HG03135 (cell line): ENCODE data around the gene RMC1.
A peak's percentile ranks its signal among the peaks of the same experiment; 100 is the strongest.
"Not testable (repeated sequence)": the region's sequence is repeated elsewhere in the genome, so short reads cannot be mapped to it uniquely, and the experiment has no call there.

Experiments used
- ATAC-seq: cut with Tn5 transposase; IDR thresholded peaks from one replicate; pipeline ENCODE4 v1.9.1; 2021; ENCODE audit warnings: mild to moderate bottlenecking, moderate library complexity; ENCODE audit not compliant: unreplicated experiment

Gene RMC1

DNA sequence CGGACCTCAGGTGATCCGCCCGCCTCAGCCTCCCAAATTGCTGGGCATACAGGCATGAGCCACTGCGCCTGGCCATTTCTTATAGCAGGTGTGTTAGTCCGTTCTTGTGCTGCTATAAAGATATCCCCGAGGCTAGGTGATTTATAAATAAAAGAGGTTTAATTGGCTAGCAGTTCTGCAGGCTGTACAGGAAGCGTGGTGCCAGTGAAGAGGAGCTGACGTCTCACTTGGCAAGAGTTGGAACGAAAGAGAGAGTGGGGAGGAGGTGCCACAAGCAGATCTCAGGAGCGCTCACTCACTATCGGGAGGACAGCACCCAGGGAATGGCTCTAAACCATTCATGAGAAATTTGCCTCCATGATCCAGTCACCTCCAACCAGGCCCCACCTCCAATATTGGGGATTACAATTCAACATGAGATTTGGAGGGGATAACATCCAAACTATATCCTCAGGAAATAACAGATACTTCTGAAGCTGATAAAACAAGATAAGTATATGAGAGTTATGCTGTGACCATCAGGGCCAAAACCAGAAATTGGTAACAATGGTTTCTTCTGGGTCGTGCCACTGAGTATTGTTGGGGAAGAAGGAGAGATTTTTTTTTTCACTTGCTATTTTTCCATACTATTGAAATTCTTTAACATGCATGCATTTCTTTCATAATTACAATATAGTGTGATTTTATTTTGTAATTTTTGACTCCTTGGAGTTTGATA is 7.4 kb upstream of the RMC1 start:
- no peak for ATAC-seq

DNA sequence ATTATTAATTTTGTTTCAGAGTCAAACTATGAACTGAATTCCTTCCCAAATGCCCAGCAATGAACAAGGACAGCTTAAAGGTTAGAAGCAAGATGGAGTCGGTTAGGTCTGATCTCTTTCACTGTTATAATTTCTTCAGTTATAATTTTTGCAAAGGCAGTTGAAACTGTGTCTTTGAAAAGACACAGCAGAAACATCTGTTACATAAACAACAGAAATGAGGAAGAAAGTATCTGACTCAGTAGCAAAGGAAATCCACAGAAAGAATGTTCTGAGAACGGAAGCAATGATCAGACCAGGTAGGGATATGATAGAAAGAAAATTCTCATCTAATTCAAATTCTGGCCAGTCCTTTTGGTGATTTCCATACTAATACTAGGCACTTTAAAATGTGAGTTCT is 5.2 kb upstream of the RMC1 start:
- ATAC-seq, result no peak

DNA sequence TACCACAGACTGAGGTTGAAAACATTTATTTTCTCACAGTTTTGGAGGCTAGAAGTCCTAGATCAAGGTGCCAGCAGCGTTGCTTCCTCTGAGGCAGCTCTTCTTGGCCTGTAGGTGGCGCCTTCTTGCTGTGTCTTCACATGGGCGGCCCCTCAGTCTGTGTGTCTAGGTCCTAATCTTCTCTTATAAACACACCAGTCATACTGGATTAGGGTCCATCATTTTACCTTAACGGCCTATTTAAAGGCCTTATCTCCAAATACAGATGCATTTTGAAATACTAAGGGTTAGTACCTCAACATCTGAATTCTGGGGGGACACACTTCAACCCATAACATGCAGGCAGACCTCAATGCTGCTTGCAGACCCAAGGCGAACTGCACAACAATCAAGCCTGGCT is 4.4 kb upstream of the RMC1 start:
- peak; percentile 29 for ATAC-seq

DNA sequence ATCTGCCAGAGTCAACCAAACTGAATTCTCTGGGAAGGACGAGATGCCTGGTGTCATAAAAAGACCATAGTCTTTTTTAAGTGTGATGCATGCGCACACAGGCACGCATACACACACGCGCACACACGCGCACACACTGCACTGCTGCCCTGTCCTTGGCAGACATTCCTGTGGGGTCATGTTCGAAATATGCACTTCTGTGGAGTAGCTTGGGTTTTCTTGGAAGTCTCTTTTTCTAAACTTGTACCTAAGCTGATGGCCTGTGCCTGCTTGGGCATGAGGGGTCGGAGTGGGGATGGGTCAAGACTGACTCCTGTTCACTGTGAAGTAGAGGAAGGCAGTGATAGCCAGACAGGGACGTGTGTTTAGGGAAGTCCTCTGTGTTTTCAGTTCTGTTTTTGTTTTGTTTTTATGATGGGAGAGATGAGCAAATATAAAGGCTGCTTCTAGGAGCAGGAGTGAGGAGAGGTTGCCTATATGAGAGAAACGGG is 4.0 kb upstream of the RMC1 start:
- ATAC-seq, result no peak

DNA sequence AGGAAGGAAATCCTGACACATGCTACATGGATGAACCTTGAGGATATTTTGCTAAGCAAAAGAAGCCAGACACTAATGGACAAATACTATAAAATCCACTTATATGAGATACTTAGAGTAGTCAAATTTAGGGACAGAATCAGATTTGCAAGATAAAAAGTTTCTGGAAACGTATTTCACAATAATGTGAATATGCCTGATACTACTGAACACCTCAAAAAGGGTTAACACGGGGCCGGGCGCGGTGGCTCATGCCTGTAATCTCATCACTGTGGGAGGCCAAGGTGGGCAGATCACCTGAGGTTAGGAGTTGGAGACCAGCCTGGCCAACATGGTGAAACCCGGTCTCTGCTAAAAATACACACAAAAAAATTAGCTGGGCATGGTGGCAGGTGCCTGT is 1.7 kb upstream of the RMC1 start:
- no peak for ATAC-seq

DNA sequence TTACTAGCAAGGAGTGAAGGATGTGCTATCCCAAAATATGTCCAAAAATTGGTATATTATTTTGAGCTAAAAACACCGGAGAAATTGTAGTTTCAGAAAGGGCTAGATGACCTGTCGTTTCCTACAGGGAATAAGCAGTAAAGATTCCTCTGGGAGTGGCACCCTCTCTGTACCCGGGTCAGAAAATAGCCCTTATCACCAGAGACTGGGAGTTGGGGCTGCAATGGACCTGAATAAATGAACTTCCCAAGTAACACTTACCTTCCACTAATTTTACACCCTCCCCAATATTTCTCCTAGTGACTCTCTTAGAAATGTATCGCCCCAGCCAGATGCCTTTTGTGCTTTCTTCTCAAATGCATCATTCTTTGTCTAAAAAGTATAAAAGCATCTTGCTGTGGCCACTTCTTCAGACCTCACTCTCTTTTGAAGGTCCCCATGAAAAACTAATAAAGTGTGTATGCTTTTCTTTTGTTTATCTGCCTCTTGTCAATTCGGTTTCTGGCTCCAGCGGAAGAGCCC is 734 bp upstream of the RMC1 start:
- ATAC-seq, result no peak

DNA sequence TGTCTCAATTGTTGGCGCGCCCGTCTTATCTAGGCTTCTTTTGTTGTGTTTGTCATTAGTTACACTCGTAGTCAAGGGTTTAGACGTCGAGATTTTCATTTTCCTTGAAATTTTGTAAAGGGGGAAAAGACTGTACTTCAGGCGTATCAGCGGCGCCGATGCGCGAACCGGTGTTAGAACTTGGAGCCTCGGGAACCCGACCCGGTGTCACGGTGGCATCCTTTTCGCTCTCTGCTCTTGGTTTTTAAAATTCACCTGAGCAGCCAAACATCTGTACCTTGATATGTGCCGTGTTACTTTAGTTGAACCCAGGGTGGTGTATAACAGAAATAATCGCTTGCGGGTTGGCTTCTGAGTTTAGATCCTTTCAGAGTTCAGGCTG is 643 bp downstream of the RMC1 start:
- ATAC-seq, result no peak

DNA sequence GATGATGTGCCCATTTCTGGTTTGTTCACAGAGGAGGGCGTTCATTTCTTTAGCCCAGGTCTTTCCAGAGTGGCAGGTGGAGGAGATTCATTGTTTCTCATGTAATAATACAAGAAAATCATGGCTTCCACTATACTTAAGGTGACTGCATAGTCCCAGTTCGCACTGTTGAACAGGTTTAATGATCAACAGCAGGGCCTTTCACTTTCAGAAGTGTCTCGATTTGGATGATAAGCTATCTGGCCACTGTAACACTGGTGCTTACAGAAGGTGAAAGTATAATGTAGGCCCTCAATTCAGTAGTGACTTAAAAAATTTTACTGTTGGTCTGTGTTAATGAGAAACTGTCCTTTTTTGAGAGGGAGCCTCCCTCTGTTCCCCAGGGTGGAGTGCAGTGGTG is 1.4 kb downstream of the RMC1 start:
- ATAC-seq, result peak; percentile 54

DNA sequence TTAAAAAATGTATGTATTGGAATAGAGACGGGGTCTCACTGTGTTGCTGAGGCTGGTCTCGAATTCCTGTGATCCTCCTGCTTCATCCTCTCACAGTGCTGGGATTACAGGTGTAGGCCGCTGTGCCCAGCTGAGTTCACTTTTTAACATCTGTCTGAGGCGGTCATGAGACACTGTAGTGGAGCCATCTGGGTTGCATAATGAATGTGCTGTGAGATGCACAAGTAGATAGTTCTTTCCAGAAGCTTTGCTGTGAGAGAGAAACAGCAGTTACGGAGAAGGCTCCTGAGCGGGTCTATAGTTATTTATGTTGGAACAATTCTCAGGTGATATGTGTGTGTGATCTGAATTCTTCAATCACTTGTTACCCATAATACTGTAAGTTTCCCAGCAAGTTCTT is 3.1 kb downstream of the RMC1 start:
- ATAC-seq, result no peak

DNA sequence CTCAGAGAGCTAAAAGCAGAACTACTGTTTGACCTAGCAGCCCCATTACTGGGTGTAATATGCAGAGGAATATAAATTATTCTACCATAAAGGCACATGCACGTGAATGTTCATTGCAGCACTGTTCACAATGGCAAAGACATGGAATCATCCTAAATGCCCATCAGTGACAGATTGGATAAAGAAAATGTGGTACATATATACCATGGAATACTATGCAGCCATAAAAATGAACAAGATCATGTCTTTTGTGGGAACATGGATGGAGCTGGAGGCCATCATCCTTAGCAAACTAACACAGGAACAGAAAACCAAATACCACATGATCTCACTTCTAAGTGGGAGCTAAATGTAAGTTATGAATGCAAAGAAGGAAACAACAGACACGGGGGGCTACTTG is 7.6 kb downstream of the RMC1 start:
- not testable (repeated sequence) for ATAC-seq

DNA sequence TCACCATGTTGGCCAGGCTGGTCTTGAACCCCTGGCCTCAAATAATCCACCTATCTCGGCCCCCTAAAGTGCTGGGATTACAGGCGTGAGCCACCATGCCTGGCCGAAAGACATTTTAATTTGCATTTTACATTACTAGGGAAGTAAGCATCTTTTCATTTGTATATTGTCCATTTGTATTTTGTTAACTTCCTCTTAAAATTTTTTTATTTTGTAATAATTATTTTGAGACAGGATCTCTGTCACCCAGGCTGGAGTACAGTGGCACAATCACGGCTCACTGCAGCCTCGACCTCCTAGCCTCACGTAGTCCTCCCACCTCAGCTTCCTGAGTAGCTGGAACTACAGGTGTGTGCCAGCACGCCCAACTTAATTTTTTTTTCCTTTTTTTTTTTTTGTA is 8.9 kb downstream of the RMC1 start:
- ATAC-seq, result not testable (repeated sequence)

DNA sequence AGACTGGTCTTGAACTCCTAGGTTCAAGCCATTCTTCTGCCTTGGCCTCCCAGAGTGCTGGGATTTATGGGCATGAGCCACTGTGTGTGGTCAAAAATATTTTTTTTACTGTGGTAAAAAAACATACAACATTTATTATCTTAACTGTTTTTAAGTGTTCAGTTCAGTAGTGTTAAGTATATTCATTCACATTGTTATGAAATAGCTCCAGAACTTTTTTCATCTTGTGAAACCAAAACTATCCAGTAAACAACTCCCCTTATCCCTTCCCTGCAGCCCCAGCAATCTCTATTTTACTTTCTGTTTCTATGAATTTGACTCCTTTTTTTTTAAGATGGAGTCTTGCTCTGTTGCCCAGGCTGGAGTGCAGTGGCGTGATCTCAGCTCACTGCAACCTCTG is 9.3 kb downstream of the RMC1 start:
- ATAC-seq, result no peak

DNA sequence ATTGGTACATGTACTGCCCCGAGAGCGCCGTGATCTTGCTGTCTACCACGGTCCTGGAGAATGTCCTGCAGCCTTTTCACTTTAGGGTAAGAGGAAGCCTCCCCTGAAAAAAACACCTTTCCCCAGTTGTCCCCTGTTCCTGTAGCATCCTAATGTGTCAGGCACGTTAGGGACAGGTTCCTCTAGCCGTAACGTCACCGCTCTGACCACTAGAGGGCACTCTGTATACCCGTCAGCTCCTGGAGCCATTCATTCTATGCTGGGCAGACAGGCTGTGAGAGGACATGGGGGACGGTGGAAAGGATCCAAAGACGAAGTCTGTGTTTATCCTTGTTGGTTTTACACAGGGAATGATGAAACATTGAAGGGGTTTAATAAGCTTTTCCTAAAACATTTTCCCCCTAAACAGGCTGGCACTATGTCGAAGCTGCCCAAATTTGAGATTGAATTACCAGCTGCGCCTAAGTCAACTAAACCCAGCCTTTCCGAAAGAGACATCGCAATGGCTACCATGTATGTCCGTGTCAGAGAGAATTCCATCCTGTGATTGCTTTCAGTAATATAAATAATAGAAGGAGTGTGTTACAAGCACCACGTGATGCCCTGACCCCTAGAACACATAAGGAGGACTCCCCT is 12.7 kb downstream of the RMC1 start:
- no peak for ATAC-seq

DNA sequence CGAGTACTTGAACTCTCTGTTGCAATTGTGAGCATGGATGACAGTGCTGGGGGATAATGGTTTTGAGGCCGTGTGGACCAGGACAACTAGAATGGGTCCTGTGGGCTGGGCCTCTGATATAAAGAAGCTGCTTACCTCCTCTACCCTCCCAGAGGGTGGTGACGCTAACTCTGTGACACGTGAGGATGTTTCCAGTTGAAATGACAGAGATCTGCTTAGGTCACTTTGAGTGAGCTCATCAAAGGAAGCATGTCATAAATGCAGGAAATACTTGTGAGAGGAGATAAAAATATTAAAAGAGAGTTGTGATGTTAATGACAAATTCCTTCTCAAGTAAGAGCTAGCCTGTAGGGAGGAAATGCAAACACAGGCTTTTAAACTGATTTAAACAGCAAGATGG is 16.4 kb downstream of the RMC1 start:
- no peak for ATAC-seq

DNA sequence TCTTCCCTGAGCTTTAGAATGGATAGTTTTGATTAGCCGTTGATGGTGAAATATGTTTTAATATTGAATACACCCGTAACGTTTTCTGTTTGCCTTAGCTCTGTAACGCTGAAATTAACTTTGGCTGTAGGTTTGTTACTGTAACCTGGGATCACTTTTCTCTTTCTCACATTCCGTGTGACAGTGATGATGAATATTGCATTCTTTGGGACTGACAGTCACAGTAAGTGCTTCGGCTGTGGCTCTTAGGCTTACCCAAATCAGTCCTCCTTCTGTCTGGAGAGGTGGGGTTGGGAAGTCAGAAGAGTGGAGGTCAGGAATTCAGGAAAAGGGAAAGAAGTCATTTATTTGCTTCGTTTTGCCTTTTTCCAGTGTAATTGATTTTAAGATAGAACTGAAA is 18.0 kb downstream of the RMC1 start:
- ATAC-seq, result no peak

DNA sequence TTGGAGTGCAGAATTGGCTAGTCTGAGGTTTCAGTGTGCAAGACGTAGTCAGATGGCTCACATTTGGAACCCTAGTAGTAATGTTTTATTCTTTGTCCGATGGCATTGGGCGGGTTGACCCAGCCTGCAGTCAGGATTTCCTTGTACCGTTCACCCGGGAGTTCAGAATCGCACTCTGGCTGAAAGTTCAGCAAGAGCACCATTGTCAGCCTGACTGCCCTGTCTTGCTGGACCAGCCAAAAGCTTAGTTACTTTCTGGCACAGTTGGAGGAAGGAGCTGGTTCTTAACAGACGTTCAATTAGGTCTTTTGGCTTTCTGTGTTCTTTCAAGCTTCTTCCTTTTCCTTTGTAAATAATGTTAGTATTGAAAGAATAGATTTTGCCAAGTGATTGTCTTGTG is 18.6 kb downstream of the RMC1 start:
- no peak for ATAC-seq

DNA sequence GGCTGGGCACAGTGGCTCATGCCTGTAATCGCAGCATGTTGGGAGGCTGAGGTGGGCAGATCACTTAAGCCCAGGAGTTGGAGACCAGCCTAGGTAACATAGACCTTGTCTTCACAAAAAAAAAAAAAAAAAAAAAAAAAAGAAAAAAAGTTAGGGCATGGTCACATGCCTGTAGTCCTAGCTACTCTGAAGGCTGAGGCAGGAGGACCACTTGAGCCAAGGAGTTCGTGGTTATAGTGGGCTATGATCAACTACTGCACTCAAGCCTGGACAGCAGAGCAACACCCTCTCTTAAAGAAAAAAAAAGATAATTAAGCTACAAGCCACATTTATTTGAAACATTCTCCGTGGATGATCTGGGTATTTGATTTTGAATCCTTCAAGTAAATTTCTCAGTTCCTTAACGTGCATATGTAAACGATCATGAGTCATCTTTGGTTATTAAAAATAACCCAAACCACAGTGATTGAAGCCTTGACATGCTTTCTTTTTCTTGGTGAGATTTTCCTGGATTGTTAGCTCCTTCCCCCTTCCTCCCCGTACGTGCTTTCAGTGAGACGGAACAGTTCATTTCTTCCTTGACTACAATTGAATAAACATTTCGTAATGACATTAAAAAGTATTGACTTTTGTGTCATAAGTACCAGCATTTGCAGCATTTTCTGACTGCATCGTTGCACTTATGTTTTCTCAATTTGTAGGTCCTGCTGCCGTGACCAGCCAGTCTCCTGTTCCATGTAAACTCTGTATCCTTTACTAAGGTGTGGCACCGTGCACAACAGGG is 20.3 kb downstream of the RMC1 start:
- ATAC-seq, result no peak

DNA sequence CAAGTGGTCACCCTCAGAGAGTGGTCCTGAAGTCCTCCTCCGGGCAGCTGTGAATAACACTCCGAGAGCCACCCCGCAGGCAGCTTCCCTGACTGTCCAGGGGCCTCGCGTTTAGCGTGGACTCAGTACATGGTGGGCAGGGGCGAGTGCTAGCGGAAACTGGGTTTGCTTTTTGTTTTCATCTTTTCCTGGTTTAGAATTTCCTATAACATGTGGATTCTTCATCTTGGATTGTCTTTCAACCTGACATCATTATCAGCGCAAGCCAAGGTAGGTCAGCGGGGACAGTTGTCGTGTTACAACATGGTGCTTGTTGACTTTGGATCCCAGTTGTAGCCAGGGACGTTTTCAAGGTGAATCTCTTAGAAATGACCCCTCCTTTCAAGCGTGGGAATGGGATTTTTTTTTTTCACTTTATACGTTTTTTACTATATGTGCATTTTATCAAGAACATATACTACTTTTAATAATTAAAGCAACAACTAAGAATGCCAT is 20.9 kb downstream of the RMC1 start:
- no peak for ATAC-seq

DNA sequence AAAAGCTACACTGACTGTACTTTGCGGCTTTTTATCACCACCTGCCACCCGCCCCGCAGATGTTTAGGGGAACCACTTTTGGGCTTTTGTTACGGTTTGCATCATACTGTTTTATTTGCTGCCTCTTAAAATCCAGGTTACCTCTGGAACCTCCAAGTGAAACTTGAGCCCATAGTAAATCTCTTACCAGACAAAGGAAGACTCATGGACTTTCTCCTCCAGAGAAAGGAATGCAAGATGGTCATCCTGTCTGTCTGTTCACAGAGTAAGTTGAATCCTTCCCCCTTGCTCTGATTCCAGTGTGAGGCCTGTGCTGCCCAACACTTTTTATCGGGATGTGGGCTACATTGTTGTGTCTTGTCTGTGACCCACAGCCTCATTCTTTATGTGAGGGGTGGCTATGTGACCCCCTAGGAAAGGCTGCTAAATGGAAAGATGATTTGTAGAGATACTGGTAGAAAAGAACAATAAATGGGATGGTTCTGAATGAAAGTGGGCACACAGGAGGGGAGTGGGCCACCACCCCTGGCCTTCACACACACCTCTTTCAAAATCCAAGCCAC is 23.3 kb downstream of the RMC1 start:
- ATAC-seq, result no peak

DNA sequence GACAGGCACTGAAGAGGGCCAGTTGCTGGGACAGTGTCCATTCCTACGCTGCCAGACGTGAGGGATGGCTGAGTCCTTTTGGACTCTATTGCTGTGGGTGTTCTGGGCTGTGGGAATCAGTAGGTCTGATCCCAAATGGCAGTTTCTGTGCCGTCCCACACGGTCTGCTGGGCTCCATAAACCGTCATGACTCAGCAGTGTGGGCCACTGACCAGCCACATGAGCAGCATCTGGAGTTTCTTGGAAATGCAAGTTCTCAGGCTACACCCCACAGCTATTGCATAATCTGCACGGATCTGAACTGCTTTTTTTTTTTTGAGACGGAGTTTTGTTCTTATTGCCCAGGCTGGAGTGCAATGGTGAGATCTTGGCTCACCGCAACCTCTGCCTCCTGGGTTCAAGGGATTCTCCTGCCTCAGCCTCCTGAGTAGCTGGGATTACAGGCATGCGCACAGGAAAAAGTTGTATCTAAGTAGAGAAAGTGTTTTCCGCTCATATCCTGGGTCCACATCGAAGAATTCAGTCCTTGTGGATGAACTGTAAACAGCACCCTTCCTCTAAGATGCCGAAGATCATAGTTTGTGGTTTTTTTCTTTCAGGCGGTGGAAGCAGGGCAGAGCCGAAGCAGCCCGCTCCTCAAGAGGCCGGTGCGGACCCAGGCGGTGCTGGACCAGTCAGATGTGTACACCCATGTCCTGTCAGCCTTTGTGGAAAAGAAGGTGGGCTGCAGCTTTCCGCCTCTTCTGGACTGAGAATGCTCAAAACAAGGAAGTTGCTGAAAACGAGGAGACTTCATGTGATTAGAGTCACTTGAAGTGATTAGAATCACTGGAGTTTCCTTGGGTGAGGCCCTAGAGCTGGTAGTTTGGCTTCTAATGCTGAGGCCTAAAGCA is 25.5 kb downstream of the RMC1 start:
- ATAC-seq, result no peak
